T47D (cell line): ENCODE data around the gene GLMP.
A peak's percentile ranks its signal among the peaks of the same experiment; 100 is the strongest.
"Not testable (repeated sequence)": the region's sequence is repeated elsewhere in the genome, so short reads cannot be mapped to it uniquely, and the experiment has no call there.

Source experiments
- DNase-seq, 2 experiments: peaks; one replicate each; pipeline versions ENCODE4 v3.0.0 to v3.0.0-alpha.2; 2011 to 2012; ENCODE audit warnings: low read depth in 1 of 2, low spot score in 1 of 2
- JUND ChIP-seq: IDR thresholded peaks from 2 replicates; pipeline ENCODE4 v1.6.1; 2012; ENCODE audit warnings: low read depth
- in situ Hi-C: cut with HindIII; loops from 2 replicates; pipeline ENCODE4 v1.10.0; 2016; ENCODE audit warnings: low sequenced_read_pairs, low pct_unique_long_range_greater_than_20kb

GLMP gene, protein sequence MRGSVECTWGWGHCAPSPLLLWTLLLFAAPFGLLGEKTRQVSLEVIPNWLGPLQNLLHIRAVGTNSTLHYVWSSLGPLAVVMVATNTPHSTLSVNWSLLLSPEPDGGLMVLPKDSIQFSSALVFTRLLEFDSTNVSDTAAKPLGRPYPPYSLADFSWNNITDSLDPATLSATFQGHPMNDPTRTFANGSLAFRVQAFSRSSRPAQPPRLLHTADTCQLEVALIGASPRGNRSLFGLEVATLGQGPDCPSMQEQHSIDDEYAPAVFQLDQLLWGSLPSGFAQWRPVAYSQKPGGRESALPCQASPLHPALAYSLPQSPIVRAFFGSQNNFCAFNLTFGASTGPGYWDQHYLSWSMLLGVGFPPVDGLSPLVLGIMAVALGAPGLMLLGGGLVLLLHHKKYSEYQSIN

DNA sequence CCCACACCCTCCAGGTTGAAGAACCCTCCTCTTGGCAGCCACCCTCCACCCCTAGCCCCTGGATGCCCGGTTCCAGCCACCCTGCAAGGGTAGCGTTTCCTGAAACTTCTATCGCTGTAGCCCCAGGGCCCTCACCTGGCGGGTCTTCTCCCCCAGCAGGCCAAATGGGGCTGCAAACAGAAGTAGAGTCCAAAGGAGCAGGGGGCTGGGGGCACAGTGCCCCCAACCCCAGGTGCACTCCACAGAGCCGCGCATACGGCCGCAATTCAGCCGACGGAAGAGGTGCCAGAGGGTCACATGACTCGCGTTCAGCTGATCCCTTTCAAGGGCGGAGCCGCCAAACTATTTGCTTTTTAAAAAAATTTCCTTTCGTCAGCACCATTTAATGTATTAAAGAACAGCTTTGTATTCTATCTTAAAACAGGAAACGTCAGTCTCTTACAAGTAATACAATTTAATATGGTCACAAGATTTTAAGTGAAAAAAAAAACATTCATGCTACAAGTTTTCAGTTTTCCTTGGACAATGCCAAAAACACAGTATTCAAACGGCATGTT is at the start of gene GLMP:
TSS of gene GLMP (minus strand) at position 289 of the 557 bp plus-strand sequence. CDS start at position 255, 34 bp downstream.
- no peak for TF ChIP-seq JUND
- in situ Hi-C loops: no loop called here
- DNase-seq: peak; percentile 77 to 78

DNA sequence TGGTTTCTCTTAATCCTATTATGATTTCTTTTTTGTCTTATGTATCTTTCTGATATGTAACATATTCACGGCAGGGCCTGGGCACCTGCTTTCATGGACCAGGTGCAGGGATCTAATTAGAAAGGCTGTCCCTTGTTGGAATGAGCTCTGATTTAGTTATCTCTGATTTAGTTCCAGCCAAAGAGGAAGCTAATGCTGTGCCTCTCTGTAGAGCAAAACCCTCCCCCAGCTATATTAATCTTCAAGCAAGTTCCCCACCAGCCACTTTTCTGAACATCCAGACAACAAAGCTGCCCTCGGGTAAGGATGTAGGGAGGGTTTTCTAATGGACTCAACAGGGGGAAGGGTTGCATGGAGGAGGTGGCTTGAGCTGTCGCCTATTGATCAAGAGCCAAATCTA is 48.9 kb upstream of the GLMP start:
- no peak for DNase-seq
- in situ Hi-C loops: no loop called here
- no peak for TF ChIP-seq JUND

DNA sequence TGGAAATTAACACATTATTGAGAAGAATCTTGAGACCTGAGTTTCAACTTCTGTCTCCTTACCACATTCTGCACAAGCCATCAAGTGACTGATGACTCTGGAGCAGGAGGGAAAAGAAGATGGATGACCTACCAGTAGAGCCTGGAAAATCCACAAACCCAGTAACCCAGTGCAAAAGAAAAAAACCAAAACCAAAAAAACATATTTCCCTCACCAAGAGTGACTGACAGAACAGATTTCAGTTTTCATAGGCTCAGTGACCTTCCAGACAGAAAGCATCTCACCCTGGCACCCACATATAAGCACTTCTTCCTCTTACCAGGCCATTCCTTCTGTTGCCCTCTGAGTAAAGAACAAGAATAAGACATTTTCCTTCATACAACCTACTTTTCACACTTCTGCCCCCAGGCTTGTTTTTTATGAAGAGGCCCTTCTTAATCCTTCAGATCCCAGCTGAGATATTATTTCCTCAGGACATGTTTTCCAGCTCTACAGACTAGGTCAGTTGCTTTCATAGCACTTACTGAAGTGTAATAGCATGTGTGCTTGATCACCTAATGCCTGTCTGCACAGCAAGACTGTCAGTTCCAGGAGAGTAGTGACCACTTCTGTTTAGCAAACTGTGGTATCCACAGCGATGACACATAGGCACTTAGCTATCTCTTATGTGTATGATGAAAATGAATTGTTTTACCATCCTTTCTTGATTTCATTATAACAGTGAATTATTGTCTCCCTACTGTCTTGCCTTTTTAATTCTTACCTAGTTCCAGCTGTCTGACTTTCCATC is 46.9 kb upstream of the GLMP start:
- in situ Hi-C loops: no loop called here
- DNase-seq: peak in 1 of 2 experiments; percentile 40
- TF ChIP-seq JUND: no peak

DNA sequence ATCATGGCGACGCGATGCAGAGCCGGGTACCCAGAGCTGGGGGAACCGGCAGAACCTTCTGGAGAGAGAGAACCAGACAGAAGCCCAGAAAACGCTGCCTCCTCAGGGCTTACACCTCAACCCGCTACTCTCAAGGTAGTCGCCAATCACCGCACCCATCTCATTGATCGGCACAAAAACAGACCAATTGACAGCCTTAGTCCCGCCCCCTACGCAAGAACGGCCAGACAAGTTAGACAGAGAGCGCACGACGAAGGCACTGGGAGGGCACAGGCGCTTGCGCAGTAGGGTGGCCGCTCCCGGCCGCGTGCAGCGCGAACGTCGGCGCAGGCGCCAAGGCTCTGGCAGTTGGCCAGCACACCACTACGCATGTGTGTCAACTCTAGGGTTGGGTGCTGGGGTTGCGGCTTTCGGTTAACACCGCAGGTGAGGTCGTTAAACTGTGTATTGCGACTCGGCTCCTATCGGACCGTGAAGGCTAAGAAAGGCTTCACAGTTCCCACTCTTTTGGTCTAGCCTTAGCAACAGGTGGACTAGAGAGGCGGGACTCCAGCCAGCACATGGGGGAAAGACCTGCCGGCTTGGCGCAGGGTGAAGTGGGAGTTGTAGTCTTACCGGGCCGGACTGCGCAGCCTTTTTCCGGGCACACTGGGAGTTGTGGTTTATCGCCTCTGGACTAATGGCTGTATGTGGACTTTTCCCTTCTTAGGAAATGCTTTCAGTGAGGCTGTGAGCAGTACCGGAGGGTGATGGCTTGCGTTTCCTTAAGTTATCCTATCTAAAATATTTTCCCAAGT is 42.9 kb upstream of the GLMP start, which contains the start of the genes CCT3 and TSACC:
TSS of gene CCT3 (minus strand) at position 113 of the 797 bp plus-strand sequence. CDS start at position 5, 108 bp downstream.
TSS of gene TSACC (plus strand) at position 347 of the 797 bp plus-strand sequence. CDS start 1,232 bp downstream, outside the sequence.
- TF ChIP-seq JUND: no peak
- in situ Hi-C loops: no loop called here
- peak; percentile 98 to 100 for DNase-seq

DNA sequence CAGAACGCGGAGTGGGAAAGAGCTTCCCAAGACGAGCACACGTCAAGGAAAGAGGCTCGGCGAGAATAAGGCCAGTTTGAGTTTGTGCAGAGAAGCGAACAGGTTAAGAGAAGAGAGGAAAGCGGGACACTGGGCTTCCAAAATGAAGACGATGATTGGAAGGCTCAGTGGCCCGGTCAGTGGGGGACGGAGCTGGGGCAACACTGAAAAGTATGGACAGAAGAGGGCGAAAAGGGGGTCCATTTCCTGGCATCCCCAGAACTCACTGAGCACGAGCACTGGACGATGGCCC is 42.4 kb upstream of the GLMP start:
- in situ Hi-C loops: no loop called here
- DNase-seq: no peak
- TF ChIP-seq JUND: no peak

DNA sequence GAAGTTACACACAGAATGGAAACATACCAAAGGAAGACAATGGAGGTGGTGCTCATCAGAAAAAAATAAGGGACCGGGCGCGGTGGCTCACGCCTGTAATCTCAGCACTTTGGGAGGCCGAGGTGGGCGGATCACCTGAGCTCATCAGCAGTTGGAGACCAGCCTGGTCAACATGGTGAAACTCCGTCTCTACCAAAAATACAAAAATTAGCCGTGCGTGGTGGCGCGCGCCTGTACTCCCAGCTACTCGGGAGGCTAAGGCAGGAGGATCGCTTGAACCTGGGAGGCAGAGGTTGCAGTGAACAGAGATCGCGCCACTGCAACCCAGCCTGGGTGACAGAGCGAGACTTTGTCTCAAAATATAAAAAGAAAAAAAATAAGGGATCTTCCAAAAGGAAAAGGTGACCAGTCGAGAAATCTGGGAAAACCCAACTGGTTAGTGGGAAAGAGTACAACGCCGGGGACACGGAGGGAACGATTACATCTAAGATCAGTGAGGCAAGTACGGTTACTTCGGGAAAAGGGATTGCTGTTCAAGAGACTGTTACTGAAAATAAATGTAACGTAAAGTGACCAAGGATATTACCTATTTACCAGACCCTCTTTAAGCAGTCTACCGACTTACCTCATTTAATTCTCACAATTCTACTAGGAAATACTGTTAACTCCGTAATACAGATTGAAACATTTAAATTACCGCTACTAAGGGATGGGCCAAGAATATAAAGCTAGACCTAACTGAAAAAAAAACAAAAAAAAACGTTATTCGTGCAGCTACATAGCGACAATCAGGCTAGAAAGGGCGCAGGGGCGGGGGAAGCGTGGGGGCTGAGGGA is 41.8 kb upstream of the GLMP start:
- in situ Hi-C loops: no loop called here
- no peak for DNase-seq
- no peak for TF ChIP-seq JUND

DNA sequence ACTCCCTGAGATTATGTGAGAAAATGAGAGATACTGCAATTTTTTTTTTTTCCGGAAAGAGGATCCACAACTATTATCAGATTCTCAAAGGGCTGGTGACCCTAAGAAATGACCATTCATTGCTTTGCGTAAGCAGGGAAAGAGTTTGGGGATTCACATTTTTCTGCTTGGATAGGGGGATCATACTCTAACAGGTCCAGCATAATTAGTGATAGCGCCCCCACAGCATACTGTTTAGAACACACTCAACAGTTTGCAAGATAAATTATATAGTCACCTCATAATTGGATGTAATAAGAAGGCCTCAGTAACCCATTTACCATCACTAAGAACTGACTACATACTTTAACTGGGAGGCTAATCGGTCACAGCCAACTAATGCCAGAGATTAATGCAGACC is 40.8 kb upstream of the GLMP start:
- no peak for DNase-seq
- TF ChIP-seq JUND: no peak
- in situ Hi-C loops: no loop called here

DNA sequence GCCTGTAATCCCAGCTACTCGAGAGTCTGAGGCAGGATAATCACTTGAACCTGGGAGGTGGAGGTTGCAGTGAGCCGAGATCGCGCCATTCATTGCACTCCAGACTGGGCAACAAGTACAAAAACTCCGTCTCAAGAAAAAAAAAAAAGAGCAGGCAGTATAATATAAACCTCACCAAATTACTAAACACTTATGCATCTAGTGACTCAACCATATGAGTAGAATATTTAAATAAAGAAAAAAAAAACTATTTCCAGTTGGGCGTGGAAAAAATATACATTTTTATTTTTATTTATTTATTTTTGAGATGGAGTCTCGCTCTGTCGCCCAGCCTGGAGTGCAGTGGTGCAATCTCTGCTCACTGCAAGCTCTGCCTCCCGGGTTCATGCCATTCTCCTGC is 27.7 kb upstream of the GLMP start:
- DNase-seq, in situ Hi-C loops: not testable (repeated sequence)

DNA sequence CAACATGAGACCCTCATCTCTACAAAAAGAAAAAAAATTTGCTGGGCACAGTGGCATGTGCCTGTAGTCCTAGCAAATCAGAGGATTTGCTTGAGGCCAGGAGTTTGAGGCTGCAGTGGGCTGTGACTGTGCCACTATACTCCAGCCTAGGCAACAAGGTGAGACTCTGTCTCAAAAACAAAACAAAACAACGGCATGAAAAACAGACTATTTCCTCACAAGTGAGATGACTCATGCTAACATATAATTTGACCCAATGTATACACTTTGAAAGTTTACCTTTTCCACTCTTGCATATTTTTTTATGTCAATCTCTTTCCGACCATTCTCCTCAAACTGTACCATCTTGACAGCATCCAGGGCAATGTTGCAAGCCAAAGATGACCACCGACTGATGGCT is 25.1 kb upstream of the GLMP start:
- TF ChIP-seq JUND: no peak
- in situ Hi-C loops: no loop called here
- DNase-seq: no peak

DNA sequence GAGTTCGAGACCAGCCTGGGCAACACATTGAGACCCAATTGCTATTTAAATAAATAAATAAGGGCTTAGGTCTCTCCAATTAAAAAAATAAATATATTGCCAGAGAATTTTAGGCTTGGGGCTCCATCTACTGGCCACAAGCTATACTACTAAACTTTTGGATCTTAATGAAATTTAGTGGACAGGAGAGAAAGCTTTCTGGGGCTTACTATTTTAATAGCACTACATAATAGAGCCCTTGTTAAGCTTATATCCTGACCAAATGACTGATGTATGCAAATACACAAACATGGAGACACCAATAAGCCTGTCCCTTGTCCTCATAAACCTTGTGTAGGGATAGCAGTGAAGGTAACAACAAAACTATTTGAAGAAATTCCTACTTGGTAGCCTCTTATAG is 24.2 kb upstream of the GLMP start:
- in situ Hi-C loops: no loop called here
- peak in 1 of 2 experiments; percentile 57 for DNase-seq
- no peak for TF ChIP-seq JUND

DNA sequence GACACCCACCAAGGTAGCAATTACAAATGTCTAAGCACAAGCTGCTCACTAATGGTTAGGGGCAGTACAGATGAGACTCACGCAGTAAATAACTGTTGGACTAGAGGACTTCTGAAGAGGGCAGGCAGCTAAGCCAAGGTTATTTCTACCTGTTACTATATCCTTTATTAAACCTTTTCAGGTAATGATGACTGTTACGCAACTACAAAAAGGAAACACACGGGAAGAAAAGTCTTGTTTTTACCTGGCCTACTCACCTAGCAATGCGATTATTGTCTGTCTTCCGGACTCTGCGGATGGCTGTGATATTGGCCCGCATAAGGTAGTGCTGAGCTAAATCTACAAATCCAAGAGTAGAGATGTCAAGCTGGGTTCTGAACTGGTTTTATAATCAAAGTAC is 21.4 kb upstream of the GLMP start:
- TF ChIP-seq JUND: no peak
- in situ Hi-C loops: no loop called here
- DNase-seq: no peak
